SU-DHL-6 (cell line): Measurements from ENCODE around the gene SYT11.

Experiments
- H2AFZ ChIP-seq: fragments of 200-600 bp; sonication (generic); 2 replicates; pipeline ENCODE4 v1.6.1; 2014; ENCODE audit warnings: low read depth, mild to moderate bottlenecking, moderate library complexity, mixed read lengths, antibody characterized with exemption, low read length; ENCODE audit not compliant: severe bottlenecking
- H3F3A ChIP-seq: fragments of 200-600 bp; shearing (Covaris generic); 2 replicates; pipeline ENCODE4 v1.6.0; 2016; ENCODE audit warnings: antibody characterized with exemption, mild to moderate bottlenecking; ENCODE audit not compliant: insufficient read depth
- H3K27ac ChIP-seq: fragments of 200-600 bp; sonication (generic); 2 replicates; pipeline ENCODE4 v1.5.1; 2016; ENCODE audit warnings: low read depth, mild to moderate bottlenecking, low read length, moderate library complexity, mixed read lengths
- H3K27me3 ChIP-seq: fragments of 200-600 bp; sonication (generic), shearing (Covaris generic); 2 replicates; pipeline ENCODE4 v1.6.0; 2014; ENCODE audit warnings: mild to moderate bottlenecking, low read length
- H3K36me3 ChIP-seq: fragments of 200-600 bp; sonication (generic); 2 replicates; pipeline ENCODE4 v1.6.1; 2014; ENCODE audit warnings: mild to moderate bottlenecking, low read length, mixed read lengths
- H3K4me2 ChIP-seq: fragments of 300-600, 200-600 bp; shearing (Covaris generic), sonication (generic); 2 replicates; pipeline ENCODE4 v1.6.0; 2014; ENCODE audit warnings: low read length, low read depth, mild to moderate bottlenecking; ENCODE audit not compliant: poor library complexity, severe bottlenecking
- H3K4me3 ChIP-seq: fragments of 200-600 bp; sonication (generic); 2 replicates; pipeline ENCODE4 v1.5.1; 2014; ENCODE audit warnings: antibody characterized with exemption, low read length, mild to moderate bottlenecking, mixed read lengths; ENCODE audit not compliant: insufficient read depth, poor library complexity, severe bottlenecking
- H3K79me2 ChIP-seq: fragments of 200-600 bp; sonication (generic); 2 replicates; pipeline ENCODE4 v1.6.1; 2014; ENCODE audit warnings: mild to moderate bottlenecking, low read length, moderate library complexity; ENCODE audit not compliant: insufficient read depth
- H3K9ac ChIP-seq: fragments of 200-600 bp; sonication (generic); 2 replicates; pipeline ENCODE4 v1.7.0; 2014; ENCODE audit warnings: mild to moderate bottlenecking, low read length
- H3K9me2 ChIP-seq: fragments of 200-600 bp; sonication (generic); replicated peaks from 2 replicates; pipeline ENCODE4 v1.6.1; 2014; ENCODE audit warnings: low read length; ENCODE audit not compliant: insufficient read depth
- H3K9me3 ChIP-seq: fragments of 200-600 bp; sonication (generic); 2 replicates; pipeline ENCODE4 v1.6.1; 2014; ENCODE audit warnings: low read length, mixed read lengths; ENCODE audit not compliant: insufficient read depth
- H4K20me1 ChIP-seq: fragments of 200-600 bp; sonication (generic); 2 replicates; pipeline ENCODE4 v1.6.1; 2014; ENCODE audit warnings: low read depth, mild to moderate bottlenecking, antibody characterized with exemption, low read length, moderate library complexity, mixed read lengths
- CTCF ChIP-seq: fragments of 200-600 bp; sonication (generic); IDR thresholded peaks from one replicate; pipeline ENCODE4 v1.5.1; 2017; ENCODE audit warnings: antibody characterized with exemption, mild to moderate bottlenecking, low read length, moderate library complexity; ENCODE audit not compliant: insufficient read depth, poor library complexity, severe bottlenecking
- EZH2phosphoT487 ChIP-seq: fragments of 200-600 bp; sonication (generic), shearing (Covaris generic); conservative IDR thresholded peaks from 2 replicates; pipeline ENCODE4 v1.6.1; 2018; ENCODE audit warnings: mild to moderate bottlenecking, antibody characterized with exemption, low read length, moderate library complexity, mixed read lengths

SYT11 gene

GRCh38 chr1:155931332-155932038 is 72.1 kb downstream of the SYT11 start:
- Histone ChIP-seq H3K36me3 (peaks cover 48% of the 10 kb centered on the region), H3K9me3 (no peaks in the 10 kb centered on the region), H3K9me2 (no peaks in the 10 kb centered on the region), H4K20me1 (peaks cover 33% of the 10 kb centered on the region), H3K27ac (no peak overlapping the region), H3K4me2 (peak overlapping the region; percentile 88), H3F3A (peaks cover 39% of the 10 kb centered on the region), H3K79me2 (peaks cover 58% of the 10 kb centered on the region), H3K27me3 (no peaks in the 10 kb centered on the region), H3K4me3 (peak overlapping the region; percentile 93), H3K9ac (peak overlapping the region; percentile 94; the same call in 1 of the 2 replicates), H2AFZ (no peak overlapping the region)
- TF ChIP-seq EZH2phosphoT487 (no peak), CTCF (no peak)

DNA sequence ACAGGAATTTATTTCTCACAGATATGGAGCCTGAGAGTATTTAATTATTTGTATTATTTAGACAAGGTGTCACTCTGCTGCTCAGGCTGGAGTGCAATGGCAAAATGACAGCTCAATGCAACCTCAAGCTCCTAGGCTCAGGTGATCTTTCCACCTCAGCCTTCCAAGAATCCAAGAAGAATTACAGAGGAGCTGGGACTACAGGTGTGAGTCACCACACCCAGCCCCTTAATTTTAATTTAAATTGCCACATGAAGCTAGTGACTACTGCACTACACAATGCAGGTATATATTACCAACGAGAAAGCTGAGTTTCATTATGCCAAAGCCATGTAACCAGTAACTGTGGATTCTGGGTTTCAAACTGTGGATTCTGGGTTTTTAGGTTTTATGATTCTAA is 72.7 kb downstream of the SYT11 start:
- Histone ChIP-seq H3K36me3 (peaks cover 42% of the 10 kb centered on the region), H3K27ac (no peak overlapping the region), H3K9me2 (no peaks in the 10 kb centered on the region), H3F3A (peaks cover 39% of the 10 kb centered on the region), H4K20me1 (peaks cover 33% of the 10 kb centered on the region), H3K79me2 (peaks cover 58% of the 10 kb centered on the region), H3K27me3 (no peaks in the 10 kb centered on the region), H3K4me2 (peak overlapping the region; percentile 88), H2AFZ (no peak overlapping the region), H3K9me3 (no peaks in the 10 kb centered on the region), H3K9ac (peak overlapping the region; percentile 94; the same call in 1 of the 2 replicates), H3K4me3 (peak overlapping the region; percentile 93)
- TF ChIP-seq EZH2phosphoT487, result no peak
- TF ChIP-seq CTCF, result no peak

GRCh38 chr1:155932487-155932886 is 73.1 kb downstream of the SYT11 start:
- no peaks in the 10 kb centered on the region for H3K9me2 ChIP-seq
- H3K9ac ChIP-seq, result peak overlapping the region; percentile 94
- H3F3A ChIP-seq, result peaks cover 39% of the 10 kb centered on the region
- H3K4me2 ChIP-seq, result peak overlapping the region; percentile 88
- no peaks in the 10 kb centered on the region for H3K9me3 ChIP-seq
- H4K20me1 ChIP-seq, result peaks cover 33% of the 10 kb centered on the region
- peaks cover 39% of the 10 kb centered on the region for H3K36me3 ChIP-seq
- H3K27me3 ChIP-seq, result no peaks in the 10 kb centered on the region
- peak overlapping the region; percentile 93 for H3K4me3 ChIP-seq
- no peak overlapping the region for H3K27ac ChIP-seq
- no peak overlapping the region for H2AFZ ChIP-seq
- peaks cover 58% of the 10 kb centered on the region for H3K79me2 ChIP-seq
- no peak for TF ChIP-seq EZH2phosphoT487
- no peak for TF ChIP-seq CTCF
